ENCODE data around the gene NUCB2. TPM values are rescaled to one million over a fixed set of nuclear protein-coding genes. Genes with fewer than 3 reads are reported as not detected.

NUCB2 gene
- total and polyA plus RNA-seq, 2 of the 13 experiments (the other 11 are each of a cell fraction or from before 2014, with no cell fraction given) = 54.2 to 82.4 TPM

- Histone ChIP-seq H2AFZ (ENCODE audit: low read length) (no peak overlapping the region), H3K79me2 (ENCODE audit: insufficient read depth, low read length) (no peaks in the 10 kb centered on the region), H4K20me1 (ENCODE audit: insufficient read depth, low read length) (no peaks in the 10 kb centered on the region), H3K27ac (ENCODE audit: extremely low read length, insufficient read depth, low read length) (no peak overlapping the region), H3K4me2 (ENCODE audit: low read depth, low read length) (no peak overlapping the region), H3K4me1 (ENCODE audit: insufficient read depth, low read length) (0 out of 2 replicates have a peak, but pooled peaks cover 5% of the 10 kb centered on the region), H3K27me3 (ENCODE audit: control insufficient read depth in 1 of 2, insufficient read depth in 2 of 2, low read length in 2 of 2) (no peaks in the 10 kb centered on the region), H3K4me3 (replicated peaks in 1 of 3; ENCODE audit: insufficient read depth in 1 of 3, low read depth in 2 of 3, low read length in 3 of 3) (no peak overlapping the region), H3K36me3 (replicated peaks in 1 of 2; ENCODE audit: control insufficient read depth in 1 of 2, insufficient read depth in 2 of 2, low read length in 2 of 2) (no peaks in the 10 kb centered on the region), H3K9me3 (ENCODE audit: low read length) (no peaks in the 10 kb centered on the region), H3K9ac (ENCODE audit: insufficient read depth, low read depth, low read length) (no peak overlapping the region)
- DNase-seq (ENCODE audit: low spot score) (no peak), FAIRE-seq (no peak), ATAC-seq (no peak)
- no TSS peak for BruUV-seq (replicated peaks)
- in situ Hi-C loops (cut with HindIII; ENCODE audit: extremely low pct_ligation_motif_present, low pct_unique_long_range_greater_than_20kb) = loop anchor here (25.0 kb wide), 1 partner anchor 279 kb away; no protein-coding TSS in a partner anchor
- intact Hi-C loops (cut with micrococcal nuclease; ENCODE audit: unreplicated experiment) = loop anchor here (10.0 kb wide), 2 partner anchors 52 to 272 kb away; no protein-coding TSS in a partner anchor
- POLR2A ChIA-PET = no interaction called here
- CTCF ChIA-PET (ENCODE audit: low intra/inter-chr PET ratio, low total read pairs) = no interaction called here
- no peak for TF ChIP-seq RORA (CRISPR knock-in tag; IDR thresholded peaks at IDR 0.05)
- TF ChIP-seq PRDM15 (CRISPR knock-in tag; IDR thresholded peaks at IDR 0.05) = no peak
- no peak for TF ChIP-seq ZNF225 (CRISPR knock-in tag; IDR thresholded peaks at IDR 0.05)
- TF ChIP-seq XRCC5 (optimal IDR thresholded peaks at IDR 0.05; ENCODE audit: low read length) = no peak
- no peak for TF ChIP-seq SP1 (IDR thresholded peaks at IDR 0.05)
- no peak for TF ChIP-seq SP1 (CRISPR knock-in tag; IDR thresholded peaks at IDR 0.05)
- TF ChIP-seq ZNF143 (CRISPR knock-in tag; IDR thresholded peaks at IDR 0.05) = no peak
- no peak for TF ChIP-seq HDAC2 (CRISPR knock-in tag; IDR thresholded peaks at IDR 0.05)
- no peak for TF ChIP-seq ARID2 (CRISPR knock-in tag; IDR thresholded peaks at IDR 0.05; ENCODE audit: borderline replicate concordance)
Measured at GRCh38 chr11:17233101-17233500, 43.4 kb upstream of the NUCB2 start.
